SJCRH30 (cell line): Measurements from ENCODE around the gene IFT172. TPM values are rescaled to one million over a fixed set of nuclear protein-coding genes. Genes with fewer than 3 reads are reported as not detected.
A peak's percentile ranks its signal among the peaks of the same experiment; 100 is the strongest.
"Not testable (repeated sequence)": the region's sequence is repeated elsewhere in the genome, so short reads cannot be mapped to it uniquely, and the experiment has no call there.

Source experiments
- DNase-seq, 2 experiments: peaks; one replicate each; pipeline ENCODE4 v3.0.0-alpha.2; 2015 to 2020
- H3K27ac ChIP-seq: fragments of 250-450 bp; sonication (Bioruptor Pico); 2 replicates; pipeline ENCODE4 v1.5.1; 2020; ENCODE audit warnings: mild to moderate bottlenecking, moderate library complexity
- H3K27me3 ChIP-seq: fragments of 250-450 bp; sonication (Bioruptor Pico); 2 replicates; pipeline ENCODE4 v1.5.1; 2020; ENCODE audit warnings: mild to moderate bottlenecking, moderate library complexity
- H3K36me3 ChIP-seq: fragments of 250-450 bp; sonication (Bioruptor Pico); 2 replicates; pipeline ENCODE4 v1.5.1; 2020; ENCODE audit warnings: mild to moderate bottlenecking, moderate library complexity
- H3K4me1 ChIP-seq: fragments of 250-450 bp; sonication (Bioruptor Pico); 2 replicates; pipeline ENCODE4 v1.5.1; 2020; ENCODE audit warnings: mild to moderate bottlenecking, moderate library complexity
- H3K4me3 ChIP-seq: fragments of 250-450 bp; sonication (Bioruptor Pico); 2 replicates; pipeline ENCODE4 v1.5.1; 2020; ENCODE audit warnings: mild to moderate bottlenecking, moderate library complexity
- H3K9me3 ChIP-seq: fragments of 250-450 bp; sonication (Bioruptor Pico); replicated peaks from 2 replicates; pipeline ENCODE4 v1.5.1; 2020; ENCODE audit warnings: mild to moderate bottlenecking, moderate library complexity
- total RNA-seq: library from RNA; depleted of rRNA; stranded (reverse); fragments of >200 nt; shearing (Covaris generic); gene quantifications from 2 replicates; pipeline ENCODE4 v1.2.3, GENCODE V29; 2014

Gene IFT172
- total RNA-seq, 1 experiment from 2014 or later: 11.3 TPM

GRCh38 chr2:27451095-27451494 lies 38.4 kb downstream of the IFT172 start:
- no peak overlapping the region for H3K4me3 ChIP-seq
- H3K4me1 ChIP-seq: no peaks in the 10 kb centered on the region
- H3K9me3 ChIP-seq: no peaks in the 10 kb centered on the region
- H3K27ac ChIP-seq: no peak overlapping the region
- DNase-seq: no peak
- peaks cover 3% of the 10 kb centered on the region; the same call in 1 of the 2 replicates for H3K36me3 ChIP-seq
- 0 out of 2 replicates have a peak, but pooled peaks cover 2% of the 10 kb centered on the region for H3K27me3 ChIP-seq

- no peak overlapping the region for H3K4me3 ChIP-seq
- no peaks in the 10 kb centered on the region for H3K9me3 ChIP-seq
- H3K36me3 ChIP-seq: peaks cover 3% of the 10 kb centered on the region; the same call in 1 of the 2 replicates
Observed at GRCh38 chr2:27448381-27448780, 41.2 kb downstream of the IFT172 start.

GRCh38 chr2:27446057-27446456 lies 43.5 kb downstream of the IFT172 start:
- no peaks in the 10 kb centered on the region for H3K4me1 ChIP-seq
- peaks cover 15% of the 10 kb centered on the region for H3K36me3 ChIP-seq
- H3K27me3 ChIP-seq: no peaks in the 10 kb centered on the region
- no peak overlapping the region for H3K4me3 ChIP-seq
- H3K9me3 ChIP-seq: no peaks in the 10 kb centered on the region
- no peak for DNase-seq
- no peak overlapping the region for H3K27ac ChIP-seq

More at GRCh38 chr2:27448381-27448780, 41.2 kb downstream of the IFT172 start:
- no peaks in the 10 kb centered on the region for H3K27me3 ChIP-seq
- H3K27ac ChIP-seq: no peak overlapping the region
- no peak for DNase-seq
- no peaks in the 10 kb centered on the region for H3K4me1 ChIP-seq

- DNase-seq: no peak
- Histone ChIP-seq H3K4me1 (no peaks in the 10 kb centered on the region), H3K27me3 (no peaks in the 10 kb centered on the region), H3K4me3 (no peak overlapping the region), H3K36me3 (peaks cover 19% of the 10 kb centered on the region), H3K27ac (no peak overlapping the region), H3K9me3 (no peaks in the 10 kb centered on the region)
Observed at GRCh38 chr2:27445615-27446014, 43.9 kb downstream of the IFT172 start.

- H3K27me3 ChIP-seq: no peaks in the 10 kb centered on the region
- peaks cover 24% of the 10 kb centered on the region for H3K36me3 ChIP-seq
- H3K27ac ChIP-seq: no peak overlapping the region
- no peaks in the 10 kb centered on the region for H3K4me1 ChIP-seq
- no peaks in the 10 kb centered on the region for H3K9me3 ChIP-seq
- no peak for DNase-seq
- H3K4me3 ChIP-seq: no peak overlapping the region
Observed at GRCh38 chr2:27445155-27445554, 44.4 kb downstream of the IFT172 start.

GRCh38 chr2:27442920-27443282 lies 46.6 kb downstream of the IFT172 start:
- no peak for DNase-seq
- Histone ChIP-seq H3K27me3 (no peaks in the 10 kb centered on the region), H3K36me3 (peaks cover 38% of the 10 kb centered on the region), H3K27ac (no peak overlapping the region), H3K4me3 (no peak overlapping the region), H3K4me1 (no peaks in the 10 kb centered on the region), H3K9me3 (no peaks in the 10 kb centered on the region)

GRCh38 chr2:27441958-27442919 lies 47.3 kb downstream of the IFT172 start, which contains the start of gene KRTCAP3:
KRTCAP3 (plus strand) TSS chr2:27442381; CDS start chr2:27442413, 32 bp downstream.
- no peak within 1 kb of the TSS for H3K27ac ChIP-seq
- no peak within 1 kb of the TSS for H3K4me3 ChIP-seq
- peaks cover 43% of the 10 kb centered on the region for H3K36me3 ChIP-seq
- no peaks in the 10 kb centered on the region for H3K4me1 ChIP-seq
- no peaks in the 10 kb centered on the region for H3K9me3 ChIP-seq
- no peak for DNase-seq
- H3K27me3 ChIP-seq: no peaks in the 10 kb centered on the region

GRCh38 chr2:27441226-27441926 lies 48.2 kb downstream of the IFT172 start:
- Histone ChIP-seq H3K36me3 (peaks cover 48% of the 10 kb centered on the region), H3K4me1 (no peaks in the 10 kb centered on the region)
- no peak for DNase-seq

GRCh38 chr2:27435628-27436027 lies 53.9 kb downstream of the IFT172 start:
- DNase-seq: no peak
- H3K4me3 ChIP-seq: no peak overlapping the region
- H3K4me1 ChIP-seq: peaks cover 11% of the 10 kb centered on the region
- H3K36me3 ChIP-seq: peaks cover 62% of the 10 kb centered on the region
- no peaks in the 10 kb centered on the region for H3K27me3 ChIP-seq
- no peak overlapping the region for H3K27ac ChIP-seq
- H3K9me3 ChIP-seq: no peaks in the 10 kb centered on the region

More at GRCh38 chr2:27441226-27441926, 48.2 kb downstream of the IFT172 start:
- no peaks in the 10 kb centered on the region for H3K9me3 ChIP-seq
- H3K27me3 ChIP-seq: no peaks in the 10 kb centered on the region
- no peak overlapping the region for H3K4me3 ChIP-seq
- H3K27ac ChIP-seq: no peak overlapping the region

- peaks cover 31% of the 10 kb centered on the region for H3K36me3 ChIP-seq
Observed at GRCh38 chr2:27431395-27431794, 58.1 kb downstream of the IFT172 start.

GRCh38 chr2:27428978-27429541 lies 60.5 kb downstream of the IFT172 start:
- H3K4me3 ChIP-seq: peak overlapping the region; percentile 98
- peak; percentile 87 to 91 for DNase-seq
- H3K9me3 ChIP-seq: no peaks in the 10 kb centered on the region
- peaks cover 17% of the 10 kb centered on the region for H3K4me1 ChIP-seq
- H3K36me3 ChIP-seq: peaks cover 11% of the 10 kb centered on the region
- H3K27ac ChIP-seq: peak overlapping the region; percentile 81
- H3K27me3 ChIP-seq: no peaks in the 10 kb centered on the region

More at GRCh38 chr2:27431395-27431794, 58.1 kb downstream of the IFT172 start:
- peak; percentile 73 for DNase-seq
- Histone ChIP-seq H3K9me3 (no peaks in the 10 kb centered on the region), H3K4me1 (peaks cover 17% of the 10 kb centered on the region), H3K27ac (peak overlapping the region; percentile 21), H3K27me3 (no peaks in the 10 kb centered on the region), H3K4me3 (no peak overlapping the region)

GRCh38 chr2:27428213-27428977 lies 61.1 kb downstream of the IFT172 start, which contains the start of gene NRBP1:
NRBP1 (plus strand) TSS chr2:27428631; CDS start chr2:27433274, 4,643 bp downstream.
- peak within 1 kb of the TSS; percentile 98 for H3K4me3 ChIP-seq
- H3K36me3 ChIP-seq: peaks cover 5% of the 10 kb centered on the region
- peak within 1 kb of the TSS; percentile 81 for H3K27ac ChIP-seq
- peak; percentile 96 to 98 for DNase-seq
- no peaks in the 10 kb centered on the region for H3K9me3 ChIP-seq
- H3K4me1 ChIP-seq: peaks cover 17% of the 10 kb centered on the region
- H3K27me3 ChIP-seq: no peaks in the 10 kb centered on the region

GRCh38 chr2:27427863-27428212 lies 61.7 kb downstream of the IFT172 start:
- DNase-seq: no peak
- Histone ChIP-seq H3K27ac (peak overlapping the region; percentile 81), H3K4me1 (peaks cover 17% of the 10 kb centered on the region), H3K36me3 (no peaks in the 10 kb centered on the region; the same call in 1 of the 2 replicates), H3K9me3 (no peaks in the 10 kb centered on the region), H3K27me3 (no peaks in the 10 kb centered on the region), H3K4me3 (peak overlapping the region; percentile 98)

GRCh38 chr2:27425039-27425438 lies 64.5 kb downstream of the IFT172 start:
- DNase-seq, H3K36me3 ChIP-seq, H3K27ac ChIP-seq, H3K9me3 ChIP-seq, H3K4me1 ChIP-seq, H3K27me3 ChIP-seq, H3K4me3 ChIP-seq: not testable (repeated sequence)
